ENCODE results near the gene ACTG1.

ACTG1 gene

DNA sequence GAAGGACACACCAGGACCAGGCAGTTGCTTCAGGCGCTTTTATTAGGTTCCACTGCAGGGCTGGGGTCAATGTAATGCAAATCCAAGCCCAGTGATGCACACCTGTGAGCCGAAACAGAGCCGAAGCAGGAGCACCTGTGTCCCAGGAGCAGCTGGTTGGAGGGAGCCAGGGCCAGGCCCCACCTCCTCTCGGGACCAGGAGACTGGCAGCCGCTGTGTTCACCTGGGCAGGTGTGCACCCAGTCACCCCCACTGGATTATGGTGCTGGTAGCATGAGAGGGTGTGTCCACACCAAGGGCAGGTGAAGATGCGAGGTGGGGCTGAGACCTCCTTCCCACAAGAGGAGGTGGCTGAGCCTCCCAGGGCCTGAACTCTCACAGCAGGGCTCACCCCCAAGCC lies 44.3 kb upstream of the ACTG1 start:
- Mint-ChIP-seq H3K4me3 (no peak overlapping the region), H3K9me3 (no peaks in the 10 kb centered on the region), H3K27me3 (ENCODE audit: low read depth) (peaks cover 6% of the 10 kb centered on the region), H3K4me1 (peaks cover 15% of the 10 kb centered on the region), H3K27ac (peak overlapping the region in 2 of 3 experiments; percentile 11 to 19), H3K36me3 (ENCODE audit: low read depth) (peaks cover 31% of the 10 kb centered on the region)
- TF ChIP-seq, protein P1, sequence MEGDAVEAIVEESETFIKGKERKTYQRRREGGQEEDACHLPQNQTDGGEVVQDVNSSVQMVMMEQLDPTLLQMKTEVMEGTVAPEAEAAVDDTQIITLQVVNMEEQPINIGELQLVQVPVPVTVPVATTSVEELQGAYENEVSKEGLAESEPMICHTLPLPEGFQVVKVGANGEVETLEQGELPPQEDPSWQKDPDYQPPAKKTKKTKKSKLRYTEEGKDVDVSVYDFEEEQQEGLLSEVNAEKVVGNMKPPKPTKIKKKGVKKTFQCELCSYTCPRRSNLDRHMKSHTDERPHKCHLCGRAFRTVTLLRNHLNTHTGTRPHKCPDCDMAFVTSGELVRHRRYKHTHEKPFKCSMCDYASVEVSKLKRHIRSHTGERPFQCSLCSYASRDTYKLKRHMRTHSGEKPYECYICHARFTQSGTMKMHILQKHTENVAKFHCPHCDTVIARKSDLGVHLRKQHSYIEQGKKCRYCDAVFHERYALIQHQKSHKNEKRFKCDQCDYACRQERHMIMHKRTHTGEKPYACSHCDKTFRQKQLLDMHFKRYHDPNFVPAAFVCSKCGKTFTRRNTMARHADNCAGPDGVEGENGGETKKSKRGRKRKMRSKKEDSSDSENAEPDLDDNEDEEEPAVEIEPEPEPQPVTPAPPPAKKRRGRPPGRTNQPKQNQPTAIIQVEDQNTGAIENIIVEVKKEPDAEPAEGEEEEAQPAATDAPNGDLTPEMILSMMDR (IDR thresholded peaks at IDR 0.05; ENCODE audit: unreplicated experiment in 3 of 3) = no peak

- TF ChIP-seq, protein P1 (IDR thresholded peaks at IDR 0.05; ENCODE audit: unreplicated experiment in 3 of 3) = no peak
- peaks cover 26% of the 10 kb centered on the region for H3K36me3 Mint-ChIP-seq (ENCODE audit: low read depth)
- H3K4me1 Mint-ChIP-seq = peaks cover 19% of the 10 kb centered on the region
- H3K27ac Mint-ChIP-seq = no peak overlapping the region
- no peaks in the 10 kb centered on the region for H3K9me3 Mint-ChIP-seq
- H3K27me3 Mint-ChIP-seq (ENCODE audit: low read depth) = peaks cover 6% of the 10 kb centered on the region
- H3K4me3 Mint-ChIP-seq = no peak overlapping the region
Observed at GRCh38 chr17:81556175-81556691, 43.6 kb upstream of the ACTG1 start.

DNA sequence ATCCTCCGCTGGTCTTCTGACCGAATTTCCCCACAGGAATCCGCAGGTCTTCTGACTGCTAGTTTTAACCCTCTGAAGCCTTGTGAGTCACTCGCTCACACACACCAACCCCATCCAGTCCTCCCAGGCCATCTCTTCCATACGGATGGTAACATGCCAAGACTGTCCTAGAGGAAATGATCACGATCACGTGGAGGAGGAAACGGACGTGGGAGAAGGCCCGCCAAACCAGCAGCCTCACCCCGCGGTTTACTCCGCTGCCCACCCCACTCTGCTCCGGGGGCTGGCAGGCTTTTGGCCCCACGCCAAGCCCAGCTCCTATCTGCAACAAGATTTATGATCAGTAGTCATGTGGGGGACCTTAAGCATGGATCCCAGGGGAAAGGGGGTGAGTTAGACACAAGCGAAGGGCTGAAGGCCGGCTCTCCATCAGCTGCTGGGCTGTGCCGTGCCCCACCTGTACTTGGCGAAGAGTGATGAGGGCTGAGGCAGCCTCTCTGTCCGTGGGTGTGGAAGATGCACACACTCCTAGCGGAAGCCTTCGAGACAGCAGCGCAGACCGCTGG lies 41.1 kb upstream of the ACTG1 start:
- TF ChIP-seq, protein P1 (IDR thresholded peaks at IDR 0.05; ENCODE audit: unreplicated experiment in 3 of 3) = no peak
- Mint-ChIP-seq H3K4me3 (peak overlapping the region; percentile 87 to 89 (median 89)), H3K27me3 (ENCODE audit: low read depth) (peaks cover 6% of the 10 kb centered on the region), H3K4me1 (peaks cover 22% of the 10 kb centered on the region), H3K36me3 (ENCODE audit: low read depth) (peaks cover 24% of the 10 kb centered on the region), H3K9me3 (no peaks in the 10 kb centered on the region), H3K27ac (peak overlapping the region; percentile 81 to 90 (median 87))

DNA sequence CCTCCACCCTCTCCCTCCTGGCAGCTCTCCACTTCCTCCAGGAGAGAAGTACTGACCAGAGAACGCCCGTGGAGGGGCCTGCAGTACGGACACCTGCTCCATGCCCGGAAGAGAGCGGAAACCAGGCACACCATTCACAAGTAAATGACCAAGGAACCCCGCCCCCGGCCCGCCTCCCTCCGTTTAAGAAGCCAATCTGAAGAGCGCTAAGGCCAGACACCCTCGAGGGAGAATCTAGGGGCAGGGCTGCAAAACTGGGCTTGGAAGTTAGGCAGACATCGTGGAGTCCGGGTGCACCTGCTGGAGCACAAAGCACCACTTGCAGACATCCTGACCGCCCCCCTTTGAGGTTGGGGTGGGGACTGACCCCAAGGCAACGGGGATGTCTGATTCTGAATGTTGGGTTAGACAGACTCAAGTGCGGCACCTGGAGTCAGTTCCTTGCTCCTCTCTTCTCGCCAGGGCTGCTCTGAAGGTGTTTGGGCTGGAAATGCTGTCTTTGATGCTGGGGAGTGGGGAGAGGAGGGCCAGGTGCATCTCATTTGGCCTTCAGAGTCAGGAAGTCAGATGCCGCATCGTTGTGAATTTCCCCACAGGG lies 40.5 kb upstream of the ACTG1 start:
- H3K4me1 Mint-ChIP-seq = peaks cover 22% of the 10 kb centered on the region

DNA sequence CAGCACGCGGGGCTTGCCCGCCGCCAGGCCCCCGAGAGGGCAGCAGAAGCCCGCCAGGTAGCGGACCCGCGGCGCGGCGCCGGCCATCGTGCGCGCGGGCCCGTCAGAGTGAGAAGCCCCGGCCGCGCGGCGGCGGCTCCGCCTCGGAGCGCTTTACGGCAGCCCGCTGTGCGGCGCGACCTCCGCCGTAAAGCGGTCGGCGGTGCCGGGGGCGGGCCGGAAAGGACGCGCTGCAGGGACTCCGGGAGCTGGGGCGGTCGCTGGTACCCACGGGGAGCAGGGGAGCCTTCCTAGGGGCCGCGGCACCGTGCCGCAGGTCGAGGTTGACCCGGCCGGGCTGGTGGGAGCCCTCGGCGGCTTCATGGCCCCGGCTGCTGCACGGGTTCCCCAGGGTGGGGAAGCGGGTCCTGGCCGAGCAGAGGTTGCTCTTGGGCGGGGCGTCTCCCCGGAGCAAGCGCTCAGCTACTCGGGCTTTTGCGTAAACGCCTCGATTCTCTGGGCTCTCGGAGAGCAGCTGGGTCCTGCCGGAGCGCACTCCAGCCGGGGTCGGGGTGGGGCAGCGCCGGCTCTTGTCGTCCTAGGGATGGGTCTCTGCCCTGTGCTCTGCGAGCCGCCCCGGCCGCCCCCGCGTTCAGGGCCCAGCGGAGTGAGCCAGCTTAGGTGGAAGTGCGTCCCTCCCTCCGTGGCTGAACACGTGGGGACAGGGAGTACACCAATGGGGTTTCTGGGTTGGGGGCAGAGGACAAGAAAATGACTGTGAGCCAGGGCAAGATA lies 39.8 kb upstream of the ACTG1 start, which contains the start of gene FAAP100:
FAAP100 (minus strand) TSS at position 110 of the 774 bp plus-strand sequence; CDS start at position 87, 23 bp downstream.
- peak within 1 kb of the TSS; percentile 81 to 90 (median 87) for H3K27ac Mint-ChIP-seq
- TF ChIP-seq, protein P1 (IDR thresholded peaks at IDR 0.05; ENCODE audit: unreplicated experiment in 3 of 3) = no peak
- peak within 1 kb of the TSS; percentile 89 to 91 (median 91) for H3K4me3 Mint-ChIP-seq
- no peaks in the 10 kb centered on the region for H3K9me3 Mint-ChIP-seq
- H3K27me3 Mint-ChIP-seq (ENCODE audit: low read depth) = peaks cover 6% of the 10 kb centered on the region
- peaks cover 20% of the 10 kb centered on the region for H3K36me3 Mint-ChIP-seq (ENCODE audit: low read depth)
- peaks cover 22% of the 10 kb centered on the region for H3K4me1 Mint-ChIP-seq

More for the DNA sequence above, 40.5 kb upstream of the ACTG1 start:
- H3K36me3 Mint-ChIP-seq (ENCODE audit: low read depth) = peaks cover 21% of the 10 kb centered on the region
- no peaks in the 10 kb centered on the region for H3K9me3 Mint-ChIP-seq
- peak overlapping the region; percentile 87 to 89 (median 89) for H3K4me3 Mint-ChIP-seq
- TF ChIP-seq, protein P1 (IDR thresholded peaks at IDR 0.05; ENCODE audit: unreplicated experiment in 3 of 3) = no peak
- peak overlapping the region; percentile 81 to 90 (median 87) for H3K27ac Mint-ChIP-seq
- peaks cover 6% of the 10 kb centered on the region for H3K27me3 Mint-ChIP-seq (ENCODE audit: low read depth)
